Lower leg skin (tissue), 3 donors: Measurements from ENCODE around the gene RSAD2.

Experiments
- POLR2A ChIP-seq, 2 donors: fragments of 450-650 bp; IDR thresholded peaks; one replicate each; pipeline ENCODE4 v1.6.1; 2016 to 2017; ENCODE audit warnings: antibody characterized with exemption in 2 of 2, mild to moderate bottlenecking in 1 of 2, moderate library complexity in 1 of 2
- TF ChIP-seq, protein P1 (sequence below), 3 donors: fragments of 450-650 bp; IDR thresholded peaks; one replicate each; pipeline ENCODE4 v1.5.1; 2016; ENCODE audit warnings: antibody characterized with exemption in 3 of 3, mild to moderate bottlenecking in 3 of 3, moderate library complexity in 2 of 3

DNA sequence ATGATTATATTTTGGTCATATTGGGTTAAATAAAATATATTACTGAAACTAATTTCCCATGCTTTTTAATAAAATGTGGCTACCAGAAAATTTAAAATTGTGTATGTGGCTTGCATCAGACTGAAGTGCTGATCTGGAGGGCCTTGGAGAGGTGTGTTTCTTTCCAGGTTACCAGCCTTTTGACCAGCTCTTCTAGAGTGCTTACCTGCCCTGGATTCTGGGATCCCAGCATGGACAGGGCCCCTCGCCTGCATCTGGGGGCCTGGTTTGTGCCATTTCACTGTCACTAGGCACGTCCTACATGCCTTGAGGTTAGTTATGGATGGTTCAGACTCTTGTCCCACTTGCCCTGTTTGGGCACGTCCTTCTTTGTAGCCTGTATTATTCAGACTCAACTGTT is 50.2 kb downstream of the RSAD2 start:
- TF ChIP-seq, protein P1, sequence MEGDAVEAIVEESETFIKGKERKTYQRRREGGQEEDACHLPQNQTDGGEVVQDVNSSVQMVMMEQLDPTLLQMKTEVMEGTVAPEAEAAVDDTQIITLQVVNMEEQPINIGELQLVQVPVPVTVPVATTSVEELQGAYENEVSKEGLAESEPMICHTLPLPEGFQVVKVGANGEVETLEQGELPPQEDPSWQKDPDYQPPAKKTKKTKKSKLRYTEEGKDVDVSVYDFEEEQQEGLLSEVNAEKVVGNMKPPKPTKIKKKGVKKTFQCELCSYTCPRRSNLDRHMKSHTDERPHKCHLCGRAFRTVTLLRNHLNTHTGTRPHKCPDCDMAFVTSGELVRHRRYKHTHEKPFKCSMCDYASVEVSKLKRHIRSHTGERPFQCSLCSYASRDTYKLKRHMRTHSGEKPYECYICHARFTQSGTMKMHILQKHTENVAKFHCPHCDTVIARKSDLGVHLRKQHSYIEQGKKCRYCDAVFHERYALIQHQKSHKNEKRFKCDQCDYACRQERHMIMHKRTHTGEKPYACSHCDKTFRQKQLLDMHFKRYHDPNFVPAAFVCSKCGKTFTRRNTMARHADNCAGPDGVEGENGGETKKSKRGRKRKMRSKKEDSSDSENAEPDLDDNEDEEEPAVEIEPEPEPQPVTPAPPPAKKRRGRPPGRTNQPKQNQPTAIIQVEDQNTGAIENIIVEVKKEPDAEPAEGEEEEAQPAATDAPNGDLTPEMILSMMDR (IDR thresholded peaks at IDR 0.05): no peak
- no peak for TF ChIP-seq POLR2A (IDR thresholded peaks at IDR 0.05)
